GM15510 (cell line): ENCODE measurements around the gene ST6GALNAC3.

ENCODE experiments used
- POLR2A ChIP-seq: IDR thresholded peaks from 3 replicates; pipeline ENCODE4 v1.6.1; 2011; ENCODE audit warnings: borderline replicate concordance; ENCODE audit not compliant: insufficient read length; ENCODE audit errors: extremely low read depth

Gene ST6GALNAC3

DNA sequence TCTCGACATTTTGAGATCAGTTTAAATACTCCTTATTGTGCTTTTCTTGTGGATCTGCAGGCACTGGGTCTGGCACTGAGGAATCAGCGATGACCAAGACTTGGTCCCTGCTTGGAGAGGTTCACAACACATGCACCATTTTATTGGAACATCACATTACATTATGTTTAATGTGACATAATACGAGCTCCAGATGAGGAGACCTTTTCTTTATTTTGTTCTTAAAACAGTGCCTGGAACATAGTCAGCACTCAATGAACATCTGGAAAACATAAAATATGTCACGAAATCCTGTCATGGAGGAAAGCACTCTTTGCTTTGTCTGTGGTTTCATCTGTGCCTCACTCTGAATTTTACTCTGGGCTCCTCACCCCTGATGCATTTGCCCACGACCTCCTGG, 110.7 kb downstream of the ST6GALNAC3 start:
- TF ChIP-seq POLR2A: no peak

DNA sequence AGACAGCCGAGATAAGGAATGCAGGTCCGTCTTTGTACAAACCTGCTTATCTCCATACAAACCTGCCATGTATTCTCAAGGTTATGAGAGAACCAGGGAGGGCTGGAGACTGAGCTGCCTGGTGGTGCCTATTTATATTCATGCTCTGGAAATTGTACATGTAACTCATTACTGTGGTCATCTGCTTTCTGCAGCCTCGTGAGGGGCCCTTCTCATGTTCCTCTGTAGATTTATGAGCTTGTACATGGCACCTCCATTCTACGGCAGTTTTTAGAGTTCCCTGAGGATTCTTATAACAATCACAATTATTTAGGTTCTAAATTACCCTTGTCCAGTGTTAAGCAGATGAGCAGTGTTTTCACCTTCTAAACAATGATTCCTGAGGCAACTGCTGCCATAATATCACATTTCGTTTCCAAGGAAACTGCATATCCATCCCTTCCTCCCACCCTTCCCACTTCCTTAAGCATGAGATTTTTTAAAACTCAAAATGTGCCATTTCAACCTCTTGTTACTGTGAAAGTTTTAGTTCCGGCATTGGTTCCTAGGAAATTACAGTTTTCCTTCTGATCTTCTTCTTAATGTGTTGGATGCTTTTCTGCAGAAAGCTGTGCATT, 112.1 kb downstream of the ST6GALNAC3 start:
- TF ChIP-seq POLR2A: no peak

DNA sequence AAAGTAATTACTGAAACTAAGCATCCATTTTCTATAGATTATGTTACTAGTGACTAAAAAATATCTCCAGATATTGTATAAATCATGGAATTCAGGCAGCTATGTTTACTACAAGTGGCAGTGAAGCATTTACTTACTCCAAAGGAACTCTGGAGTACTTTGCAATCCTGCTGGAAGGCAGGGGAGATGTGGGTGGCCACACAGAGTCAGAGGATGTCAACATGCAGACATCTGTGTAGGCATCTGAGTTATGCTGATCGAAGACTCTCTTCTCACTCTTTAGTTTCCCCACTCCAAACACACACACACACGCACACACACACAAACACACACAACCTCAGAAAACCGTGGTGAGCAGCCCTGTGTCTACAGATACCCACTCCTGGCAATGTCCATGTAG, 112.9 kb downstream of the ST6GALNAC3 start:
- no peak for TF ChIP-seq POLR2A

DNA sequence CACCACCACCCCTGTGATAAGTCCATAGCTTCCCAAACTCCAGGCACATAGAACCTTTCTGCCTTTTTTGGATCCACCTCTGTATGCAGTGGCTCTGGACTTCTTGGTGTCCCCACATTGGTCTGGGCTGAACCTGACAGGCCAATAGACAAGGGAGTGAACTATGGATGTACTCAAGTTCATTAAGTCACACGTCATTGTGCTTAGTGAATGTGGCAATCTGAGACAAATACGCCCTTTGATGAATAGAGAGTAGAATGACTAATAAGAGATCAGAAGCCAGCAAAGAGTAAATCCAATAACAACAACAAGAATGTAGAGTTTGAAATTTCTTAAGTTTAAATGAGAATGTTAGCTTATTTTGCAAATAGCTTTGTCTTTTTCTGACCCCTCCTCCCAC, 114.8 kb downstream of the ST6GALNAC3 start:
- TF ChIP-seq POLR2A: no peak

DNA sequence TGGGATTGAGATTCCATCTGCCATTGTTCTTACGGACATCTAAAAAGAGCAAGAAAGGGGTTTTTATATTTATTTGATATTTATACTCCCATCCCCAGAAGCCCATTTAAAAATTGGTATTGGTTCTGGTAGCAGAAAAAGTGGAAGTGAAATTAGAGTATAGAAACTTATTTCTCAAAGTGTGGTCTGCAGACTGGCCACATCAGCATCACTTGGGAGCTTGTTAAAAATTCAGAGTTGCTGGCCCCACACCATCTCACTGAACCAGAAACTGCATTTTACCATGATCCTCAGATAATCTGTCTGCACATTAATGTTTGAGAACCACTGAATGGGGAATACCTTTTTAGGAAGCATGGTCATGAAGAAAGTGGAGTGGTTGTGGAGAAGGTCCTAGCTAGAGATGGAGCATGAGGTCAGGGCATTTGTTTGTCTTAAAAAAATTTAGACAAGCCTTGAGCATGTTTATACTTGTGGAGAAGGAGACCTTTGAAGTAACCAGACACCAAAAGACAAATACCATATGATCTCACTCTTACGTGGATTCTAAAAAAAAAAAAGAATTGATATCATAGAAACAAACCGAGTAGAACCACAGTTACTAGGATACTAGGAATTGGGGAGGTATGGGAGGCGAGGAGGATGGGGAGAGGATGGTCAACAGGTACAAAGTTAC, 116.3 kb downstream of the ST6GALNAC3 start:
- no peak for TF ChIP-seq POLR2A

DNA sequence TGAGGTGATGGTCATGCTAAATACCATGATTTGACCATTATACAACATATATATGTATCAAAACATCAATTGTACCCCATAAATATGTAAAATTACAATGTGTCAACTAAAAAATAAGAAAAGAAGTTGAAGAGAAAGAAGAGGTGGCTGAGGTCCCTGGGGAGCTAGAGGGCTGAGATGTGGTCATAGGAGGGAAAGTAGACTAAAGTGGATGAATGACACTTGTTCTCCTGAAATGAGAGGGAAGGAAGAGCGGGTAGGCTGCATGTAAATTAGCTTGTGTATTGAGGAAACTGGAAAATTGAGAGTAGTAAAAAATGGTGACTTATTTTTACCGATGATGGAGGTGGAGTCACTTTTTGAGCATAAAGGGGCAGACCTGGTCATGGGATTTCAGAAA, 117.0 kb downstream of the ST6GALNAC3 start:
- TF ChIP-seq POLR2A: no peak

DNA sequence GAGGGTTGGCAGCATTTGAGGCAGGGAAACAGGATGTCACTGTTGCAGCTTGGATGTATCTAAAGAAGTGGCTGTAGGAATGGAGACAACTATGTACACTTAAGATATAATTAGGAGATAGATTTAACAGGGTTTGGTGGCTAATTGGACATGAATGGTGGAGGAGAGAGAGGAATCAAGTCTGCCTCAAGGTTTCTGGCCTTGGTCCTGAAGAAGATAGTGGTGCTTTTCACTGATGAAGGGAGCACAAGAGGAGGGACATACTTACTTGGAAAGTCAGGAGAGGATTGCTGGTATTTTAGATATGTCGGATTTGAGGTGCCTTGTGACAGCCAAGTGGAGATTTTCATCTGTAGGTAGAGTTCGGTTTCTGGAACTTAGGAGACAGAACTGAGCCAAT, 123.9 kb downstream of the ST6GALNAC3 start:
- TF ChIP-seq POLR2A: no peak

DNA sequence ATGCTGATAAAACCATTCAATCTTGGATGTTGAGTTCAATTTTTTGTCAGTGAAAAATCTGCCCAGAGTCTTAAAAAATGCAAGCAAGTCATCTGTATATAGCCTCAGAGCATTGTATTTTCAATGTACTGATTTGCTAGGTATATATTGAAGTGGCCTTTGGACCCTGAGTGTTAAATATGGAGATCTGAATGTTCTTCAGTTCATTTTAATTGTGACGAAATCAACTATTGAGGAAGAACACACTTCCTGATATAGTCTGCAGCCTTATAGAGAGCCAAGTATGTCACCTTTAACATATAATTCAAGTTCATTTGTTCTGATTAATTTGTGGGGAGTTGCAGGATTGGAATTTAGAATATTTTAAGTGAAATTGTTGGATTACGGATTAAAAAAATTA, 128.1 kb downstream of the ST6GALNAC3 start:
- no peak for TF ChIP-seq POLR2A

DNA sequence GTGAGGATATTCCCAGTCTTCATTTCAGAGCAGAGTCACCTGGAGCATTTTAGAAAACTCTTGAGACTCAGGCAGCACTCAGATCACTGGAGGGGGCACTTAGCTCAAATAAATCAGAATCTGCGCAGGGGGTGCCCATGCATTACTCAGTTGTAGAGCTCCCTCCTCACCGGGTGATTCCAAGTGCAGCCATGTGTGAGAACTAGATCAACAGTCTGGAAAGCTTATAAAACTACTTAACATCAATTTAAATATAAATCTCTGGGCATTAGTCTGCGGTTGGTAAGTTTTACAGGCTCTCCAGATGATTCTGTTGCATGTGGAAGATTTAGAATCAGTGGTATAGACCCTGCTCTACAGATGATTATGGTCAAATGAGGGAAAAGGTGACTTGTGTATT, 128.6 kb downstream of the ST6GALNAC3 start:
- no peak for TF ChIP-seq POLR2A

DNA sequence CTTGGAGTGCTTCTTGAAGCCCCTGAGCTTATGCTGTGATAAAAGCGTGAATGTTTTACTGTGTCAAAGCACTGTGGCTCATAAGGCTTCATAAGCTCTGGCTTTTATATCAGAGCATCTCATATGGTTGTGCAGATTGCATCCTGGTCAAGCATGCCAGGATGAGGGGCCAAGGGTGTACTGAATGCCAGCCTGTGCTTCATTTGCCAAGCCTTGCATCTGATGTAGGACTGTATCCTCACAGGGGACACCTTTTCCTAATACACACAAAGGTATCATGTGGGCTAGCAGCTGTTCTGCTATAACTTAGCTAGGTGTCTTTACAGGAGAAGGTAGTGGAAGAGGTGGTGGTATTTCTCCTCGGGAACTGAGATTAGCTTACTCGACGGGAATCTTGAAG, 134.7 kb downstream of the ST6GALNAC3 start:
- no peak for TF ChIP-seq POLR2A

DNA sequence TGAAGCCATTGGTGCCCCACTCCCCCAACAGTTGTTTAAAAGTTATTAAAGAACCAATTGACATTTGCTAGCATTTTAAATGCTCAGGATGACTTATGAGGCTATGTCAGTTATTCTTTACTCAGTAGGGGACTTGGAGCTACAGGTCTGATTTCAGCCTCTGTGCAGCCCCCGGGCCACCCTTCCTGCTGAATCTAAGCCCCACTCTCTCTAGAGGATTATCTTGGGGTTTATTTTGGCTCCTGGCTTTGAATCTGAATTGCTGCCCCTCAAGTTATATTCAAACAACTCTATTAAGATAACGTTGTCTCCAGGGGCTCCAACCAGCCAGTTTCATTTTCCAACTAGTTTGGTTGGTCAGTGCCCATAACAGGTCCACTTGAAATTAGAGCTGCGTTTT, 135.1 kb downstream of the ST6GALNAC3 start:
- no peak for TF ChIP-seq POLR2A

DNA sequence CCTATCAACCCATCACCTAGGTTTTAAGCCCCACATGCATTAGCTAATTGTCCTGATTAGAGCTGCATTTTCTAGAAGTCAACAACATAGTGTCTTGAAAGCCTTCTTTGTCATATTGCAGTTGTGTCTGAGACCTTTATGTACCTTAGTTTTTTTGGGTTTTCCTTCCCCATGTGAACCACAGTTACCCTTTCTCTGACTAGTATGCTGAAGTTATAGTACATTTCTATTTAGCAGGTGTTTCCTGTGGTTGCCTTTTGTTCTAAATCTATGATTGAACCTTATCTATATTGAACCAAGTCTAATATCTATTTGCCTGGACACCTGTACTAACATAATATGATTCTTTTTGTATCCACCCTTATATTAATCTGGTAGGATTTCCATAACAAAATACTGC, 135.6 kb downstream of the ST6GALNAC3 start:
- no peak for TF ChIP-seq POLR2A

DNA sequence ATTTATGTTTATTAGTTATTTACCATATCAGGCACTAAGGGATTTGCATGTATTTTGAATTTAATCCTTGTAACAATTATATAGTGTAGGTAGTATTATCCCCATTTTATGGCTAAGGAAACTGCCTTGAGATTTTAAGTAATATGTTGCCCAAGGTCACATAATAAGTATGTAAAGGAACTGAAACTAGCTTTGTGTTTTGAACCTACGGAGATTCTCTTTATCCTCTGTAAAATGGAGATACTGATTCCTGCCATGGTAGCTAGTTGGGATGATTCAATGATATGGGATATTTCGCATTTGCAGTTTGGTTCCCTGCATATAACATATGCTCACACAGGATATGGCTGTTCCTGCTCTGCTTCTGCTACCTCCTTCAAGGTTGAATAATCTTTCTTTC, 144.3 kb downstream of the ST6GALNAC3 start:
- no peak for TF ChIP-seq POLR2A

DNA sequence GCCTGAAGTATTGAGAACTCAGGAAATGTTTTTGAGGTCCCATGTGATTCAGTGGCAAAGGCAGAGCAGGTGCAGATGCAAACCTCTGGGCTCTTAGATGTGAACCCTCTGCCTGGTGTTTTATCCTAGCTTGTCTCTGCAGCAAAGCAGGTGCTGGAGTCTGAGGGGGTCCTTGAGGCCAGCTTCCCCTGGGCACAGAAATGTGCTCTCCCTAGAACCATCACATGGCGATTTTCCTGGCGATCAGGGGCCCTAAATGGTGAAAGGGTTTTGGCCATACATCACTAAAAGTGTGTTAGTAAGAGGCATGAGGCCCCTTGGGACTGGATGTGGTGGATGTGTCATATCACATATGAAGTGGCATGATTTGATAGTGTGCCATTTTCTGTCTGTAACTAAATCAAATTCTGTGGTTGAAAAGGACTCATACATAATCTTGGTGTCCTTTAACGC, 144.8 kb downstream of the ST6GALNAC3 start:
- TF ChIP-seq POLR2A: no peak

DNA sequence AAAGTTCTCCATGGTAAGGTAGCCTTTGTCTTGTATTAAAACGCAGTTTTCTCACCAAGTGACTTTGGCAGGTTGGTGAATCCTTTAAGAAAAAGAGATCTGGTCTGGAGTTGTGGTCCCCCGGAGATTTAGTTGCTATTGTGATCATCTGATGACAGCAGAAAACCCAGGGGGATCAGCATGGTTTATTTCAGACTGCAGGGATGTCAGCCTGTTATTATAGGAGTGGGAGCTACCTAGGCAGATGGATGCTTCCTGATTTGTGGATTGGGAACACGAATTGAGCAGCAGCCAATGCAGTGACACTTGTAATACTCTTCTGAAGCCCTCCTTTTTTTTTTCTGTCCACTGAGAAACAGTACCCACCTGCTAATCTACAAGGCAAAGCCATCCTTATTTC, 150.2 kb downstream of the ST6GALNAC3 start:
- TF ChIP-seq POLR2A: no peak

DNA sequence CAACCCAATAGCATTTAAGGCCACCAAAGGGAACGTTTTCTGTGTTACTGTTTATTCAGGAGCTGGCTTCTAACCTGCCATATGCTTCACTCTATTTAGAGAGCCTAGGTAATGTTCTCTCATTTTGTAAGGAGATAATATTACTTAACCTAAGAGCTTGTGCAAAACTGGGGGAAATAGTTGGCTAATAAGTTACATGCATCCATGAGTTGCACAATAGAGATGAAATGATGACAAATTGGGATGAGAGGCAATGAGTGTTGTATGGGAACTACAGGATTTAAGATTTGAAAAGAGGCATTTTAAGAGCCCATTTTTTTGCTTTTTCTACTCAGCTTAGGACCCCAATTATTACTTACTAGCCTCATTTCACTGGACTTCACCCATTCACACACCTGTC, 151.0 kb downstream of the ST6GALNAC3 start:
- TF ChIP-seq POLR2A: no peak
